ENCODE results near the gene TMEM115.

Gene TMEM115

GRCh38 chr3:50334339-50335075 lies 24.8 kb downstream of the TMEM115 start:
- no peak for DNase-seq (ENCODE audit: low read depth, low spot score)

DNA sequence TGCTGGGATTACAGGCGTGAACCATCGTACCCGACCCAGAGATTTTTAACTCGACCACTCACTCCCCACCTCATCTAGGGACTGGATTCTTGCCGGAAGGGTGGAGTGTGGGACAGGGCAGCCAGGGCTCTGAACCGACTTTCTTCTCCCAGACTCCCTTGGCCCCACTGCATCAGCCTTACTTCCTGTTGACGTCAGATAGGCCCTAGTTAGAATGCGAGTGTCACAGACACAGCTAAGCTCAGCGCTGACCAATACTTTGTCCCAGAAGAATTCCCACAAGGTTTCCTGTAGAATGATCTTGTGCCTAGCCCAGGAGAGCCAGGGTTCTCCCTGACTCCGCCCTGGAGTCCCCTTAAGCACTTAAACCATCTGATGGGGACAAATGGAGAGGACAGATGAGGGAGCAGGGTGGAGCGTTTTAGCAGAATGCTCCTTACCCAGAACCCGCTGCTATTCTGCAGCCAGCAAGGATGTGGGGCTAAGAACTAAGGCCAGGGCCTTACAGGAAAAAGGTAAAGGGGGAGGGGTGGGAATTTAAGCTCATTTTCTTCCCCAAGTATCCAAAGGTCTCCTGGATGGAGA lies 25.5 kb downstream of the TMEM115 start:
- DNase-seq (ENCODE audit: low read depth, low spot score) = no peak

- no peak for DNase-seq (ENCODE audit: low read depth, low spot score)
Observed at GRCh38 chr3:50331364-50331907, 27.9 kb downstream of the TMEM115 start.

DNA sequence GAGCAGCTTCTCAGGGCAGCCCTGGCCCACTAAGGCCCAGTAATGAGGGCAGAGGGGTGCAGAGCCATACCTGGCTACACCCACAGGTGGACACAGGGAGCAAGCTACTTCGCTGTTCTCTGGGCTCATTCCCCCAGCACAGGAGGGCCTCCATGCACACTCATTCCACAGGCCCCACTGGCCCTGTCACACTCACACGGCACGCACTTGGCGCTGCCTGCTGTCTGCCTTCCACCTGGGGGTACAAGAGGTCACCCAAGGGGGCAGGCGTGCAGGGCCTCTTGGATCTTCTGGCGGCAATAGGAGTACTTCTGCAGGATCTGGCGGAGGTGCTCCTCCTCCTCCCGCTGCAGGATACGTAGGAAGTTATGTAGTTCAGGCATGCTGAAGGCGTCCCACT lies 29.0 kb downstream of the TMEM115 start:
- DNase-seq (ENCODE audit: low read depth, low spot score) = no peak

- no peak for DNase-seq (ENCODE audit: low read depth, low spot score)
Observed at GRCh38 chr3:50327943-50328691, 31.2 kb downstream of the TMEM115 start, which contains the start of gene TUSC2. Gene TUSC2 (minus strand): TSS chr3:50328223. CDS start chr3:50328099, 124 bp downstream.

GRCh38 chr3:50327129-50327528 lies 32.2 kb downstream of the TMEM115 start:
- DNase-seq (ENCODE audit: low read depth, low spot score) = no peak

GRCh38 chr3:50326182-50326541 lies 33.2 kb downstream of the TMEM115 start:
- DNase-seq (ENCODE audit: low read depth, low spot score) = no peak

- DNase-seq (ENCODE audit: low read depth, low spot score) = no peak
Observed at GRCh38 chr3:50325497-50326181, 33.7 kb downstream of the TMEM115 start.

DNA sequence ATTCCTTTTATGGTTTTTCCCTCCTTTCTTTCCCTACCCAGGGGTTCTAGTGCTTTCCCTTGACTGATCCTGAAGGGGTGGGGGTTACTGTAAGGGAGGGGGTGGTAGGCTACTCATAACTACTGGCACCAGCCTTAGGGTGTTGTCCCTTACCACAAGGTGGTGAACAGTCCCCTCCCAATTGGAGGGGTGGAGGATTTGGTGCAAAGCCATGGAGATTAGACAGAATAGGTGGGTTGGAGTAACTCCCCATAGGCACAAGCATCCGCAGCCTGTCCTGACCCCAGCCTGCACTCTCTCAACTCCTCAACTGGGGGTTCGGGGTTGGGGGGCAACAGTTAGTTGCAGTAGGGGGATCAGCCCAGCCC lies 34.2 kb downstream of the TMEM115 start:
- DNase-seq (ENCODE audit: low read depth, low spot score) = no peak

GRCh38 chr3:50324351-50325112 lies 34.8 kb downstream of the TMEM115 start:
- no peak for DNase-seq (ENCODE audit: low read depth, low spot score)

DNA sequence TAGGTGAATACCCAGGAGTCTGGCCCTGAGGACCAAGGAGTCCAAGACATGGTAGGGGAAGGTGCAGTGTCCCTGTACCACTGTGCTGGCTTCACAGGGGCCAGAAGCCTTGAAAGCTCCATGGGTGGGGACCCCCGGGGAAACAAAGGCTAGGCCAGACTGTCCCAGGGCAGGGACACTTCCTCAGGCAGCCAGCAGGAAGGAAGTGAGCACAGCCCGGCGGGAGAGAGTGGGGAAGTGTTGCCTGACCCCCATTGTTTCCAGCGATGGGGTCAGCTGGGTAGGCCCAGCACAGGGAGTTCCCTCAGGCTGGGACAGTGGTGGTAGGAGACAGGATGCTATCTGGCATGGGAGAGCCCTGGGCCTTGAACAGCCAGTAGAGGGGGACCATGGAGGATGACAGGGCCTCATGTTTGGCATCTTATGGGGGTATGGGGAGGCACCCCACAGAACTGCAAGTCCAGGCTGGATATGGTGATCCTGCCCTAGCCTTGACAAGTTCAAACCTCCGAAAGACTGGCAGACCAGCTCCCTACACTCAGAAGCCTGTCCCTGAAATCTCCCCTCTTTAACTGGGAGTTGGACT lies 35.6 kb downstream of the TMEM115 start:
- DNase-seq (ENCODE audit: low read depth, low spot score) = no peak

DNA sequence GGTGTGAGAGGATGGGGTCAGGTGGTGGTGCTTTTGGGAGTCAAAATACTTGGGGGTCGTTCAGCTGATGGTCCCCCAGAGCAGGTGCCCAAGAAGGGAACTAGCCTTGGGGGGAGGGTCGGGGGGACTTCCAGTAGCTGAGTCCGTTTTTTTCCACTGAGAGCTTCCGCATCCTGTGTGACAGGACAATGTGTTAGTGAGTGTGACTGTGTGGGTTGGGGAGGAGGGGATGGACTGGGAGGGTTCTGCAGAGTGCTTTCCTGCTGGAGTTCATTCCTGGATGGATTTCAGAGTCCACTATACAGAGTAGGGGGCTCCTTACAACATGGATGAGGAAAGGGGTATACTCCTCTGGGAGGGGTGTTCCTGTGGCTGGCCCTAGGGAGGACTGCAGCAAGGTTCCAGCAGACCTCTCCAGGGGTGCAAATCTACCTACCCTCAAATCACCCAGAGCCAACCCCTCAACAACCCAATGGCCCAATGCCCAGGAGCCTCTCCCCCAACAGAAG lies 36.2 kb downstream of the TMEM115 start:
- DNase-seq (ENCODE audit: low read depth, low spot score) = no peak

GRCh38 chr3:50322386-50323091 lies 36.8 kb downstream of the TMEM115 start, which contains the start of gene HYAL2:
Gene HYAL2 (minus strand): TSS chr3:50322745. CDS start chr3:50320489, 2,256 bp downstream.
- no peak for DNase-seq (ENCODE audit: low read depth, low spot score)

GRCh38 chr3:50322115-50322385 lies 37.3 kb downstream of the TMEM115 start:
- no peak for DNase-seq (ENCODE audit: low read depth, low spot score)

- DNase-seq (ENCODE audit: low read depth, low spot score) = no peak
Observed at GRCh38 chr3:50321336-50322114, 37.8 kb downstream of the TMEM115 start.

- DNase-seq (ENCODE audit: low read depth, low spot score) = no peak
Observed at GRCh38 chr3:50320853-50321335, 38.4 kb downstream of the TMEM115 start.

DNA sequence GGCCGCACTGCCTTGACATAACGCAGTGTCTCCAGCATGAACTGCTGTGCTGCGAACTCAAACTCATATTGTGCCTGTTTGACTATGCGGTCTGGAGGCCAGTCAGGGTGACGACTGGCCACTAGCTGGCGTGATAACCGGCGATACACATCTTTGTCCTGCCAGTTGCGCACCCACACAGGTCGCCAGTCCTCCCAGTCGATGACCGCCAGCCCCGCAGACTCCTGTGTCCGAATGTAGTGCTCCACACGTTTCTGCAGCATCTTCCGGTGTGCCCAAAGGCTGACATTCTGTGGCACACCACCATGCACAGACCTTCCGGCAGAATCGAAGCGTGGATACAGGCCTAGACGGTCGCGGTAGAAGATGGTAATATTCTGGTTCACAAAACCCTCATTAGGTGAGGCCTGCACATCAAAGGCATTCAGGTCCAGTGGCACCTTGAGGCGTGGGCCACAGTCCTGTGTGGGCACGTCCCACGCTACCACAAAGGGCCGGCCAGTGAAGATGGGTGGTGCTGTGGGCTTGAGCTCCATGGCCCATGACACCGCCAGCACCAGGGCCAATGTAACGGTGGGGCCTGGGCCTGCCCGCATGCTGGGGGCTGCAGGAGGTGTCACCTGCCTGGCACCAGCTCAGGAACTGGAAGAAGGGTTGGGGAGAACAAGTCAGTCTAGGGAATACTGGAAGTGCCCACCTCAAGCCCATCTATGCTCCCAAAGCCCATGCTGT lies 39.3 kb downstream of the TMEM115 start:
- DNase-seq (ENCODE audit: low read depth, low spot score) = no peak

DNA sequence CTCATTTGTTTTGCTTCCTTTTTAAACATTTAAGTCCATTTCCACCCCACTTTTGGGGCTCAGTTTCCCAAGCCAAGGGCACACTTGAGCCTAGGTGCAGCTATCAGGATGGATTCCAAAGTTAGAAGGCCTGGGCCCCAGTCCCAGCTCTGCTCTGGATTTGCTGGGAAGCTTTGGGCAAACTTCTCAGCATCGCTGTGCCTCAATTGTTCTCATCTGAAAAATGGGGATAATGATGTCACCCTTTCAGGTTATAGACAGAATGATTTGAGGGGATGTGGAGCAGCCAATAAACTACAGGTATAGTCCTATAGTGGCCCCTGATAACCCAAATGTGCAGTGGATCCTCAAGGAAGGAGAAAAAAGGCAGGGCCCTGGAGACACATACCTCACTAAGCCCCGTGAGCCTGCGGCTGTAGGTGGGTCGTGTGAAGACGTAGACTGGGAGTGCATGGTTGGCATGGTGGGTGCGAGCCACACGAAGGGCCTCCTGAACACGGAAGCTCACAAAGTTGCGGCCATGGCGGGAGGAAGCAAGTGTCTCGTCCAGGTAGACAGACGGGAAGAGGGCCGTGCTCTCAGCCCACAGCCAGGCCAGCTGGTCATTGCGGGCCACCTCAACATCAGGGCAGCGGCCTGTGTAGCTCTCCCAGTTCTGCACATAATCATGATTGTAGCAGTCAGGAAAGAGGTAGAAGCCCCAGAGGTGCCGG lies 40.0 kb downstream of the TMEM115 start:
- no peak for DNase-seq (ENCODE audit: low read depth, low spot score)
